Muscle of leg (tissue), 11 donors: ENCODE results near the gene CLSTN2. TPM values are rescaled to one million over a fixed set of nuclear protein-coding genes. Genes with fewer than 3 reads are reported as not detected.

Experiments used
- DNase-seq: peaks from one replicate; pipeline ENCODE4 v3.0.0; 2013
- H3K27ac ChIP-seq: one replicate; pipeline ENCODE4 v1.5.1; 2013; ENCODE audit warnings: mild to moderate bottlenecking, low read length, control low read depth
- H3K27me3 ChIP-seq: one replicate; pipeline ENCODE4 v1.6.1; 2013; ENCODE audit warnings: low read length; ENCODE audit not compliant: control insufficient read depth, insufficient read depth
- H3K36me3 ChIP-seq: one replicate; pipeline ENCODE4 v1.6.1; 2013; ENCODE audit warnings: low read length; ENCODE audit not compliant: control insufficient read depth, insufficient read depth
- H3K4me1 ChIP-seq: one replicate; pipeline ENCODE4 v1.6.1; 2013; ENCODE audit warnings: low read length; ENCODE audit not compliant: control insufficient read depth, insufficient read depth
- H3K4me3 ChIP-seq: one replicate; pipeline ENCODE4 v1.5.1; 2013; ENCODE audit warnings: low read length, control low read depth
- H3K9me3 ChIP-seq: replicated peaks from 2 replicates; pipeline ENCODE4 v1.6.1; 2013; ENCODE audit warnings: low read depth, low read length; ENCODE audit not compliant: control insufficient read depth
- WGBS: methylation state at CpG from one replicate; pipeline ENCODE4 v1.1.5; 2013; ENCODE audit warnings: missing lambda C conversion rate; ENCODE audit not compliant: insufficient coverage; 5-methylcytosine and 5-hydroxymethylcytosine counted together
- polyA plus RNA-seq, 8 donors: library from polyadenylated mRNA; unstranded; fragments of 120-200 nt; gene quantifications; one replicate each; pipeline versions ENCODE4 v1.2.1 to v1.2.3, GENCODE V29; 2013; ENCODE audit warnings: inconsistent platforms in 1 of 8, low replicate concordance in 1 of 8; ENCODE audit not compliant: insufficient read length in 8 of 8, insufficient read depth in 1 of 8
- total RNA-seq: library from RNA; stranded (reverse); fragments of 120-200 nt; gene quantifications from one replicate; pipeline ENCODE4 v1.2.4, GENCODE V29; 2013

CLSTN2 gene
- total and polyA plus RNA-seq, 9 donors, result 1.9 to 5.2 (median 3.1) TPM

- no peak for DNase-seq
- H3K27ac ChIP-seq, result no peak overlapping the region
- no peaks in the 10 kb centered on the region for H3K36me3 ChIP-seq
- H3K4me3 ChIP-seq, result no peak overlapping the region
- 78% methylated on average over 4 of the region's 5 CpGs for WGBS
- H3K27me3 ChIP-seq, result no peaks in the 10 kb centered on the region
- peaks cover 4% of the 10 kb centered on the region for H3K9me3 ChIP-seq
- no peaks in the 10 kb centered on the region for H3K4me1 ChIP-seq
Measured at GRCh38 chr3:140341817-140342403, 406.9 kb downstream of the CLSTN2 start.

- Histone ChIP-seq H3K4me1 (no peaks in the 10 kb centered on the region), H3K36me3 (no peaks in the 10 kb centered on the region), H3K27ac (no peak overlapping the region), H3K4me3 (no peak overlapping the region), H3K27me3 (no peaks in the 10 kb centered on the region), H3K9me3 (peaks cover 4% of the 10 kb centered on the region)
- 94% methylated on average over 2 of the region's 2 CpGs for WGBS
- no peak for DNase-seq
Measured at GRCh38 chr3:140342668-140343067, 407.7 kb downstream of the CLSTN2 start.

- Histone ChIP-seq H3K27ac (no peak overlapping the region), H3K27me3 (no peaks in the 10 kb centered on the region), H3K9me3 (peaks cover 4% of the 10 kb centered on the region), H3K4me1 (no peaks in the 10 kb centered on the region), H3K4me3 (no peak overlapping the region), H3K36me3 (no peaks in the 10 kb centered on the region)
- WGBS, result 91% methylated on average over 4 of the region's 8 CpGs
- no peak for DNase-seq
Measured at GRCh38 chr3:140343211-140344081, 408.5 kb downstream of the CLSTN2 start.

- H3K9me3 ChIP-seq, result peaks cover 4% of the 10 kb centered on the region
- H3K27ac ChIP-seq, result no peak overlapping the region
- no peak for DNase-seq
- H3K36me3 ChIP-seq, result no peaks in the 10 kb centered on the region
- no CpG with 5 or more reads among the region's 5 CpGs for WGBS
- no peaks in the 10 kb centered on the region for H3K4me1 ChIP-seq
- no peak overlapping the region for H3K4me3 ChIP-seq
- no peaks in the 10 kb centered on the region for H3K27me3 ChIP-seq
Measured at GRCh38 chr3:140344082-140344454, 409.1 kb downstream of the CLSTN2 start.

GRCh38 chr3:140344601-140345205 lies 409.7 kb downstream of the CLSTN2 start:
- WGBS, result 79% methylated on average over 2 of the region's 5 CpGs
- no peak for DNase-seq
- no peaks in the 10 kb centered on the region for H3K36me3 ChIP-seq
- no peak overlapping the region for H3K27ac ChIP-seq
- H3K4me3 ChIP-seq, result no peak overlapping the region
- peaks cover 4% of the 10 kb centered on the region for H3K9me3 ChIP-seq
- H3K27me3 ChIP-seq, result no peaks in the 10 kb centered on the region
- H3K4me1 ChIP-seq, result no peaks in the 10 kb centered on the region

- no peak overlapping the region for H3K4me3 ChIP-seq
- H3K27me3 ChIP-seq, result no peaks in the 10 kb centered on the region
- H3K27ac ChIP-seq, result no peak overlapping the region
- no peaks in the 10 kb centered on the region for H3K4me1 ChIP-seq
- DNase-seq, result no peak
- H3K36me3 ChIP-seq, result no peaks in the 10 kb centered on the region
- peaks cover 4% of the 10 kb centered on the region for H3K9me3 ChIP-seq
Measured at GRCh38 chr3:140347151-140347550, 412.2 kb downstream of the CLSTN2 start.

GRCh38 chr3:140349938-140350337 lies 415.0 kb downstream of the CLSTN2 start:
- no CpG with 5 or more reads among the region's 4 CpGs for WGBS
- Histone ChIP-seq H3K4me1 (no peaks in the 10 kb centered on the region), H3K36me3 (no peaks in the 10 kb centered on the region), H3K9me3 (no peaks in the 10 kb centered on the region), H3K27ac (no peak overlapping the region), H3K4me3 (no peak overlapping the region), H3K27me3 (no peaks in the 10 kb centered on the region)
- no peak for DNase-seq

- no peak for DNase-seq
- no peaks in the 10 kb centered on the region for H3K27me3 ChIP-seq
Measured at GRCh38 chr3:140351466-140351865, 416.5 kb downstream of the CLSTN2 start.

GRCh38 chr3:140355481-140355880 lies 420.5 kb downstream of the CLSTN2 start:
- no peak overlapping the region for H3K27ac ChIP-seq
- no peak for DNase-seq
- 86% methylated on average over 2 of the region's 3 CpGs for WGBS
- peaks cover 3% of the 10 kb centered on the region for H3K4me1 ChIP-seq
- H3K9me3 ChIP-seq, result no peaks in the 10 kb centered on the region
- no peak overlapping the region for H3K4me3 ChIP-seq
- no peaks in the 10 kb centered on the region for H3K27me3 ChIP-seq
- H3K36me3 ChIP-seq, result no peaks in the 10 kb centered on the region

More at GRCh38 chr3:140351466-140351865, 416.5 kb downstream of the CLSTN2 start:
- Histone ChIP-seq H3K9me3 (no peaks in the 10 kb centered on the region), H3K36me3 (no peaks in the 10 kb centered on the region), H3K4me1 (no peaks in the 10 kb centered on the region), H3K27ac (no peak overlapping the region), H3K4me3 (no peak overlapping the region)
- no CpG with 5 or more reads among the region's 3 CpGs for WGBS

GRCh38 chr3:140358686-140359085 lies 423.7 kb downstream of the CLSTN2 start:
- DNase-seq, result no peak
- peaks cover 3% of the 10 kb centered on the region for H3K4me1 ChIP-seq
- no peaks in the 10 kb centered on the region for H3K36me3 ChIP-seq
- no peak overlapping the region for H3K4me3 ChIP-seq
- WGBS, result 67% methylated on average over 3 of the region's 3 CpGs
- H3K9me3 ChIP-seq, result no peaks in the 10 kb centered on the region
- no peak overlapping the region for H3K27ac ChIP-seq
- no peaks in the 10 kb centered on the region for H3K27me3 ChIP-seq
